Osteocyte (in vitro differentiated cells): ENCODE results near the gene PRKCH. TPM values are rescaled to one million over a fixed set of nuclear protein-coding genes. Genes with fewer than 3 reads are reported as not detected.

ENCODE experiments used
- DNase-seq: peaks from one replicate; pipeline ENCODE4 v3.0.0; 2021; ENCODE audit warnings: mixed read lengths; ENCODE audit not compliant: unreplicated experiment; ENCODE audit errors: extremely low spot score
- H3K27ac Mint-ChIP-seq: one replicate; pipeline ENCODE4 v1.8.0; 2021; ENCODE audit warnings: mild to moderate bottlenecking, mixed read lengths; ENCODE audit not compliant: unreplicated experiment
- H3K27me3 Mint-ChIP-seq: one replicate; pipeline ENCODE4 v1.8.0; 2021; ENCODE audit warnings: mixed read lengths; ENCODE audit not compliant: unreplicated experiment
- H3K36me3 Mint-ChIP-seq: one replicate; pipeline ENCODE4 v1.8.0; 2021; ENCODE audit warnings: mixed read lengths; ENCODE audit not compliant: unreplicated experiment
- H3K4me1 Mint-ChIP-seq: one replicate; pipeline ENCODE4 v1.8.0; 2021; ENCODE audit warnings: mixed read lengths; ENCODE audit not compliant: unreplicated experiment
- H3K4me3 Mint-ChIP-seq: one replicate; pipeline ENCODE4 v1.8.0; 2021; ENCODE audit warnings: mild to moderate bottlenecking, moderate library complexity, mixed read lengths; ENCODE audit not compliant: unreplicated experiment
- H3K9me3 Mint-ChIP-seq: one replicate; pipeline ENCODE4 v1.8.0; 2021; ENCODE audit warnings: mixed read lengths; ENCODE audit not compliant: unreplicated experiment
- total RNA-seq: library from RNA; stranded (reverse); gene quantifications from 2 replicates; pipeline ENCODE4 v1.2.1, GENCODE V29; 2021
- TF ChIP-seq, protein P1 (sequence below): fragments of 200-600 bp; sonication (generic); IDR thresholded peaks from 2 replicates; pipeline ENCODE4 v1.5.0; 2021; ENCODE audit warnings: antibody characterized with exemption, mild to moderate bottlenecking, moderate library complexity

Gene PRKCH
- total RNA-seq, 1 donor from 2014 or later: 10.6 TPM

DNA sequence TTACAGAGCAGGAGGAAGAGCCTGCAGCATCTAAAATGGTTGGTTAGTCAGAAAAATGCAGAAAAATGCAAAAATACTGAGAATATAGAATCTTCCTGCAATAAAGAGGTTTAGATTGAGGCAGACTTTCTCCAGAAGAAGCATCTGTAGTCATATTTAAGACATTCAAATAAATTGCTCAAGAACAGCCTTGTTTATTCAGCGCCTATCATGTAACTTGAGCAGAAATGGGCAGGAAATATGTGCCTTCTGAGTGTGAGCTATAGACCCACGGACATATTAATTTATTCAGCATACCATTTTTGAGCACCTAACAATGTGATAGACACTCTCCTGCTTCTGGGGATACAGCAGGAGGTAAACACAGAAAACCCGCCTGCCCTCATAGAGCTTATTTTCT is 272.0 kb downstream of the PRKCH start:
- DNase-seq: no peak
- Mint-ChIP-seq H3K9me3 (peaks cover 6% of the 10 kb centered on the region), H3K27me3 (no peaks in the 10 kb centered on the region), H3K36me3 (no peaks in the 10 kb centered on the region), H3K4me1 (peaks cover 52% of the 10 kb centered on the region), H3K4me3 (no peak overlapping the region), H3K27ac (peak overlapping the region; percentile 39)
- TF ChIP-seq, protein P1, sequence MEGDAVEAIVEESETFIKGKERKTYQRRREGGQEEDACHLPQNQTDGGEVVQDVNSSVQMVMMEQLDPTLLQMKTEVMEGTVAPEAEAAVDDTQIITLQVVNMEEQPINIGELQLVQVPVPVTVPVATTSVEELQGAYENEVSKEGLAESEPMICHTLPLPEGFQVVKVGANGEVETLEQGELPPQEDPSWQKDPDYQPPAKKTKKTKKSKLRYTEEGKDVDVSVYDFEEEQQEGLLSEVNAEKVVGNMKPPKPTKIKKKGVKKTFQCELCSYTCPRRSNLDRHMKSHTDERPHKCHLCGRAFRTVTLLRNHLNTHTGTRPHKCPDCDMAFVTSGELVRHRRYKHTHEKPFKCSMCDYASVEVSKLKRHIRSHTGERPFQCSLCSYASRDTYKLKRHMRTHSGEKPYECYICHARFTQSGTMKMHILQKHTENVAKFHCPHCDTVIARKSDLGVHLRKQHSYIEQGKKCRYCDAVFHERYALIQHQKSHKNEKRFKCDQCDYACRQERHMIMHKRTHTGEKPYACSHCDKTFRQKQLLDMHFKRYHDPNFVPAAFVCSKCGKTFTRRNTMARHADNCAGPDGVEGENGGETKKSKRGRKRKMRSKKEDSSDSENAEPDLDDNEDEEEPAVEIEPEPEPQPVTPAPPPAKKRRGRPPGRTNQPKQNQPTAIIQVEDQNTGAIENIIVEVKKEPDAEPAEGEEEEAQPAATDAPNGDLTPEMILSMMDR: no peak

DNA sequence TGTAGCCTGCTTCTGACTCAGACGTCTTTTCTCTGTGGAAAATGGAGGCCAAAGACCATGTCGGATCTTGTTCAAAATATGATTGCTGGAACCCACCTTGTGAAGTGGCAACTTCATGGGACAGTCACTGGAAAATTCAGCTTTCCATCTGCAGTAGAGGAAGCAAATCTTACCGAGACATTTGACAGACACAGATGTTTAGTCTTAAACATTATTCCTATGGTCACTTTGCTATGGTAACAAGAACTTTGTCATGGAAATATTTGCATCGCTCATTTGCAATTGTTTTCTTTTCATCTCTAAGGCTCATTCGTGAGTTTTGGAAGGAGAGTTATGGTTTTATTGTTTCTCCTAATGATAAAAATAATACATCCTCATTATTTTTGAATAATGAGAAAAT is 275.6 kb downstream of the PRKCH start:
- Mint-ChIP-seq H3K4me1 (peaks cover 57% of the 10 kb centered on the region), H3K4me3 (no peak overlapping the region), H3K36me3 (no peaks in the 10 kb centered on the region), H3K27me3 (no peaks in the 10 kb centered on the region), H3K9me3 (peaks cover 6% of the 10 kb centered on the region), H3K27ac (peak overlapping the region; percentile 89)
- TF ChIP-seq, protein P1: no peak
- no peak for DNase-seq

DNA sequence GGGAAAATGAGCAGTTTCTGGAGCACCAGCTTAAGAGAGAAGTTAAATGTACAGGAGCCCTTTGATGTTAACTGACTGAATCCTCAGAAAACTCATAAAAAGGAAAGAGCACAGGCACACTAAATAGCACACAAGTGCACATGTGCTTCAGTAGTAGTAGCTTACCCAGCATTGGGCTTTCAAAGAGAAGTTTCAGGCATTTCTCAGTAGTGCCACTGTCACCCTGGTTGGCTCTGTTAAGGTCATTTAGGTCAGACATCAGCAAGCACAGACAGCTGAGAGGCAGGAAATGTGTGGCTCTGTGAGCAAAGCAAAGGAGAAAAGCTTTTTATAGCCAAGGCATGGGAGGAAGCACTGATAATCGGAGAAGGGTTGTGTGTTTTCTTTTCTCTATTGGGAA is 277.6 kb downstream of the PRKCH start:
- H3K27ac Mint-ChIP-seq: peak overlapping the region; percentile 91

GRCh38 chr14:61599942-61600341 is 278.6 kb downstream of the PRKCH start:
- Mint-ChIP-seq H3K27ac (no peak overlapping the region), H3K4me1 (peaks cover 57% of the 10 kb centered on the region), H3K27me3 (no peaks in the 10 kb centered on the region), H3K36me3 (no peaks in the 10 kb centered on the region), H3K9me3 (no peaks in the 10 kb centered on the region), H3K4me3 (no peak overlapping the region)
- DNase-seq: no peak
- TF ChIP-seq, protein P1: no peak

More for the DNA sequence above, 277.6 kb downstream of the PRKCH start:
- H3K9me3 Mint-ChIP-seq: no peaks in the 10 kb centered on the region
- no peaks in the 10 kb centered on the region for H3K27me3 Mint-ChIP-seq
- H3K4me3 Mint-ChIP-seq: no peak overlapping the region
- DNase-seq: no peak
- no peaks in the 10 kb centered on the region for H3K36me3 Mint-ChIP-seq
- TF ChIP-seq, protein P1: no peak
- peaks cover 60% of the 10 kb centered on the region for H3K4me1 Mint-ChIP-seq

Other genes starting within 250 kb of the PRKCH start
- 1.2 and 1.3 TPM in 2 replicates for gene TMEM30B, start 40.2 kb upstream of the PRKCH start, total RNA-seq